WTC11 (cell line): ENCODE results near the gene LGMN. TPM values are rescaled to one million over a fixed set of nuclear protein-coding genes. Genes with fewer than 3 reads are reported as not detected.

Experiments
- ATAC-seq: fragments of 200-7000 bp; cut with Tn5 transposase; 2 replicates; pipeline ENCODE4 v1.10.0; 2021; ENCODE audit warnings: mild to moderate bottlenecking, moderate library complexity
- CTCF ChIA-PET: fragments of 300-600 bp; sonication (Branson Sonifier 250); formaldehyde crosslinking; loops from one replicate; lab custom pipeline; 2021; ENCODE audit warnings: antibody characterized with exemption; lab: Charles Lee
- POLR2A ChIA-PET: fragments of 350-600 bp; sonication (Branson Sonifier 250); formaldehyde crosslinking; loops from one replicate; lab custom pipeline; 2021; ENCODE audit warnings: antibody characterized with exemption; lab: Charles Lee
- DNase-seq: peaks from one replicate; pipeline ENCODE4 v3.0.0; 2021; ENCODE audit warnings: low spot score
- H3K27ac Mint-ChIP-seq: 2 replicates; pipeline ENCODE4 v1.8.0; 2021; ENCODE audit warnings: mixed read lengths
- H3K27me3 Mint-ChIP-seq: 2 replicates; pipeline ENCODE4 v1.8.0; 2021; ENCODE audit warnings: low read depth, mild to moderate bottlenecking, moderate library complexity, mixed read lengths
- H3K36me3 Mint-ChIP-seq: 2 replicates; pipeline ENCODE4 v1.8.0; 2021; ENCODE audit warnings: mixed read lengths
- H3K4me1 Mint-ChIP-seq: 2 replicates; pipeline ENCODE4 v1.8.0; 2022; ENCODE audit warnings: mixed read lengths
- H3K4me3 Mint-ChIP-seq: 2 replicates; pipeline ENCODE4 v1.8.0; 2021; ENCODE audit warnings: mild to moderate bottlenecking, moderate library complexity, mixed read lengths
- H3K9me3 Mint-ChIP-seq: 2 replicates; pipeline ENCODE4 v1.8.0; 2021; ENCODE audit warnings: mixed read lengths
- ARID4B ChIP-seq: sonication (generic); formaldehyde crosslinking; IDR thresholded peaks from 2 replicates; pipeline ENCODE4 v1.8.0; 2023; ENCODE audit warnings: missing genetic modification reagents, mild to moderate bottlenecking, borderline replicate concordance
- CDX4 ChIP-seq: fragments of 250-450 bp; sonication (Bioruptor Pico); IDR thresholded peaks from 2 replicates; pipeline ENCODE4 v1.9.0; 2021; ENCODE audit warnings: moderate library complexity, mild to moderate bottlenecking, inconsistent platforms, borderline replicate concordance
- CTCF ChIP-seq: fragments of 200-600 bp; IDR thresholded peaks from 2 replicates; pipeline ENCODE4 v1.8.0; 2022; ENCODE audit warnings: antibody characterized with exemption
- ERG ChIP-seq: fragments of 250-450 bp; sonication (Bioruptor Pico); IDR thresholded peaks from 2 replicates; pipeline ENCODE4 v1.8.0; 2021; ENCODE audit warnings: mild to moderate bottlenecking
- FOXK1 ChIP-seq: sonication (generic); formaldehyde crosslinking; IDR thresholded peaks from 2 replicates; pipeline ENCODE4 v1.8.0; 2022; ENCODE audit warnings: mild to moderate bottlenecking, moderate library complexity, missing genetic modification reagents
- FOXP4 ChIP-seq: sonication (generic); formaldehyde crosslinking; IDR thresholded peaks from 2 replicates; pipeline ENCODE4 v1.8.0; 2022; ENCODE audit warnings: mild to moderate bottlenecking, missing genetic modification reagents
- GRHL2 ChIP-seq: fragments of 250-450 bp; sonication (Bioruptor Pico); IDR thresholded peaks from 2 replicates; pipeline ENCODE4 v1.8.0; 2022; ENCODE audit warnings: mild to moderate bottlenecking, moderate library complexity; ENCODE audit not compliant: insufficient replicate concordance, severe bottlenecking
- MXD4 ChIP-seq: fragments of 250-450 bp; sonication (Bioruptor Pico); IDR thresholded peaks from 2 replicates; pipeline ENCODE4 v1.8.0; 2021; ENCODE audit warnings: mild to moderate bottlenecking, moderate library complexity, borderline replicate concordance
- NFE2L1 ChIP-seq: sonication (generic); formaldehyde crosslinking; IDR thresholded peaks from 2 replicates; pipeline ENCODE4 v1.8.1; 2023; ENCODE audit warnings: missing genetic modification reagents
- NR3C1 ChIP-seq: sonication (generic); formaldehyde crosslinking; conservative IDR thresholded peaks from 2 replicates; pipeline ENCODE4 v1.8.1; 2023; ENCODE audit warnings: low read depth, mild to moderate bottlenecking, missing genetic modification reagents
- PRRX2 ChIP-seq: fragments of 250-450 bp; sonication (Bioruptor Pico); IDR thresholded peaks from 2 replicates; pipeline ENCODE4 v1.8.0; 2021; ENCODE audit warnings: mild to moderate bottlenecking
- STAT6 ChIP-seq: sonication (generic); formaldehyde crosslinking; conservative IDR thresholded peaks from 2 replicates; pipeline ENCODE4 v1.8.1; 2023; ENCODE audit warnings: mild to moderate bottlenecking, low read depth, missing genetic modification reagents, moderate library complexity
- TCF7 ChIP-seq: sonication (generic); formaldehyde crosslinking; IDR thresholded peaks from 2 replicates; pipeline ENCODE4 v1.8.0; 2022; ENCODE audit warnings: mild to moderate bottlenecking, low read depth, missing genetic modification reagents, moderate library complexity
- USF2 ChIP-seq: sonication (generic); formaldehyde crosslinking; IDR thresholded peaks from 2 replicates; pipeline ENCODE4 v1.8.1; 2023; ENCODE audit warnings: mild to moderate bottlenecking, missing genetic modification reagents, moderate library complexity
- ZBTB21 ChIP-seq: sonication (generic); formaldehyde crosslinking; IDR thresholded peaks from 2 replicates; pipeline ENCODE4 v1.8.1; 2023; ENCODE audit warnings: mild to moderate bottlenecking, missing genetic modification reagents, borderline replicate concordance
- ZMAT4 ChIP-seq: fragments of 250-450 bp; sonication (Bioruptor Pico); IDR thresholded peaks from 2 replicates; pipeline ENCODE4 v1.9.0; 2021; ENCODE audit warnings: mild to moderate bottlenecking
- ZNF232 ChIP-seq: sonication (generic); formaldehyde crosslinking; IDR thresholded peaks from 2 replicates; pipeline ENCODE4 v1.8.0; 2022; ENCODE audit warnings: mild to moderate bottlenecking, missing genetic modification reagents
- ZNF425 ChIP-seq: fragments of 250-450 bp; sonication (Bioruptor Pico); conservative IDR thresholded peaks from 2 replicates; pipeline ENCODE4 v1.9.0; 2021; ENCODE audit warnings: mild to moderate bottlenecking
- ZNF671 ChIP-seq: fragments of 250-450 bp; sonication (Bioruptor Pico); IDR thresholded peaks from 2 replicates; pipeline ENCODE4 v1.8.0; 2021; ENCODE audit warnings: mild to moderate bottlenecking
- total RNA-seq: library from RNA; stranded (reverse); gene quantifications from 3 replicates; pipeline ENCODE4 v1.2.3, GENCODE V29; 2021

LGMN gene
- total RNA-seq, 1 experiment from 2014 or later, result 55.7 TPM

- TF ChIP-seq STAT6 (CRISPR knock-in tag) (no peak), FOXP4 (no peak), NR3C1 (CRISPR knock-in tag) (no peak), ERG (no peak), ZNF425 (CRISPR knock-in tag) (no peak), NFE2L1 (CRISPR knock-in tag) (no peak), TCF7 (CRISPR knock-in tag) (no peak), CDX4 (no peak), ZNF232 (CRISPR knock-in tag) (no peak), CTCF (no peak), FOXK1 (CRISPR knock-in tag) (no peak)
These were observed 69.2 kb downstream of the LGMN start (continued) for GRCh38 chr14:92679246-92679645.

- ATAC-seq (no peak), DNase-seq (no peak)
- H3K36me3 Mint-ChIP-seq, result no peaks in the 10 kb centered on the region
- H3K4me3 Mint-ChIP-seq, result no peak overlapping the region
- no peaks in the 10 kb centered on the region for H3K27me3 Mint-ChIP-seq
- H3K4me1 Mint-ChIP-seq, result peaks cover 3% of the 10 kb centered on the region; the same call in 1 of the 2 replicates
- H3K9me3 Mint-ChIP-seq, result no peaks in the 10 kb centered on the region
- no peak overlapping the region for H3K27ac Mint-ChIP-seq
- ChIA-PET POLR2A (no interaction called here), CTCF (no interaction called here)
- TF ChIP-seq ZNF671 (CRISPR knock-in tag) (no peak), GRHL2 (CRISPR knock-in tag) (no peak), MXD4 (CRISPR knock-in tag) (no peak), ZMAT4 (CRISPR knock-in tag) (no peak), PRRX2 (CRISPR knock-in tag) (no peak), ZBTB21 (no peak), ARID4B (CRISPR knock-in tag) (no peak), USF2 (CRISPR knock-in tag) (no peak)
These were observed 69.7 kb downstream of the LGMN start for GRCh38 chr14:92678766-92679165.
